ENCODE results near the gene ESR1.
"Not testable (repeated sequence)": the region's sequence is repeated elsewhere in the genome, so short reads cannot be mapped to it uniquely, and the experiment has no call there.

Gene ESR1

DNA sequence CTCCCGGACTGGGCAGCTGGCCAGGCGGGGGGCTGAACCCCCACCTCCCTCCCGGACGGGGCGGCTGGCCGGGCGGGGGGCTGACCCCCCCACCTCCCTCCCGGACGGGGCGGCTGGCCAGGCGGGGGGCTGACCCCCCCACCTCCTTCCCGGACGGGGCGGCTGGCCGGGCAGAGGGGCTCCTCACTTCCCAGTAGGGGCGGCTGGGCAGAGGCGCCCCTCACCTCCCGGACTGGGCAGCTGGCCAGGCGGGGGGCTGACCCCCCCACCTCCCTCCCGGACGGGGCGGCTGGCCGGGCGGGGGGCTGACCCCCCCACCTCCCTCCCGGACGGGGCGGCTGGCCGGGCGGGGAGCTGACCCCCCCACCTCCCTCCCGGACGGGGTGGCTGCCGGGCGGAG lies 91.7 kb downstream of the ESR1 start:
- not testable (repeated sequence) for DNase-seq (ENCODE audit: low read depth)

DNA sequence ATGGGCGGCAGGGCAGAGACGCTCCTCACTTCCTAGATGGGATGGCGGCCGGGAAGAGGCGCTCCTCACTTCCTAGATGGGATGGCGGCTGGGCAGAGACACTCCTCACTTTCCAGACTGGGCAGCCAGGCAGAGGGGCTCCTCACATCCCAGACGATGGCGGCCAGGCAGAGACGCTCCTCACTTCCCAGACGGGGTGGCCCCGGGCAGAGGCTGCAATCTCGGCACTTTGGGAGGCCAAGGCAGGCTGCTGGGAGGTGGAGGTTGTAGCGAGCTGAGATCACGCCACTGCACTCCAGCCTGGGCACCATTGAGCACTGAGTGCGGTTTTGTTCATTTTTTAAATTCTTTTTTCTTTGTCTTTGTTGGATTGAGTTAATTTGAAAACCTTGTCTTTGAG lies 92.3 kb downstream of the ESR1 start:
- not testable (repeated sequence) for DNase-seq (ENCODE audit: low read depth)

GRCh38 chr6:151900256-151900655 lies 92.8 kb downstream of the ESR1 start:
- no peak for DNase-seq (ENCODE audit: low read depth)

DNA sequence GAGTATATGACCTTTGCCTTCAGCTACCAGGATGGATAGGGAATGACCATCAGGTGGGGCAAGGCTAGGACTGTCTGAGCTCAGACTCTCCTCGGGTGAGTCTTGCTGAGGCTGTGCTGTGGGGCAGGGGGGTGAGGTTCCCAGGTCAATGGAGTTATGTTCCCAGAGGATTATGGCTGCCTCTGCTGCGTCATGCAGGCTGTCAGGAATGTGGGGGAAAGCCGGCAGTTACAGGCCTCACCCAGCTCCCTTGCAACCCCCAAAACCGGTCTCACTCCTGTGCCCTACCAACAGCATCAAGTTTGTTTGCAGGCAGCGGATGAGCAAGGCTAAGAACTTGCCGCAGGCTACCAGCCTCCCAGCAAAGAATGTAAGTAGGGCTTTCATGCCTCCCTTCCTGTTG lies 93.5 kb downstream of the ESR1 start:
- DNase-seq (ENCODE audit: low read depth) = no peak

DNA sequence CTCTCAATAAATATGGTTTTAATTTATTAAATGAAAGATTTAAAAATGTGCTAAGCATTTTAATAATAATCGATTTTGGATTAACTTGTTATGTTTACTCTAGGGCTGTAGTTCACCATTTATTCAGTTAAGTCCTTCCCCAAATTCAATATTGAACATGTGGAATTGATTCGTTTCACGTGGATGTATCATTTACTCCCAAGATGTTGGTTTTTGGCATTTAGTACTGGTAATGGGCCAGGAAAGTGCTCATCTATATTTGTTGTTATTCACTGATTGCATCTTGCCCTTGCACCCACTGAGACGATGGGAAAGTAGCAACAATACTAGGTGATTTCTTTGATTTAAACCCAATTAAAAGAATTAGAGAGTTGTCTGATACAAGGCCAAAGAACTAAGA lies 97.1 kb downstream of the ESR1 start:
- no peak for DNase-seq (ENCODE audit: low read depth)

DNA sequence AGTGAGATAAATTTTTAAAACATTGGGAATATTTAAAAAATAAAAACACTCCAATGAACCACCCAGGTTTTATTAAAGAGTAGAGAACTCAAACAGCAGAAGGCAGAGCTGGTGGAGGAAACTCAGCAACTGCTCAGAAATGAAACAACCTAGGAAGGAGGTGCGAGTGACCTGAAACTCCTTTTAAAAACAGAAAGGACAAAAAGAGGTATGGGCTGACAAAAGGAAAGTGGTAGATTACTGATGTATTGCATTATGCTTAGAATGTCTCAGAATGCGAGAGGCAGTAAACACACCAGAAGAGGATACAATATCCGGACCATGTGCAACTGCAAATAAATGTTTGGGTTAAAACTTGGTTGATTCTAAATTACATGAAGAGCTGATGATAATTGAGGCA lies 97.6 kb downstream of the ESR1 start:
- no peak for DNase-seq (ENCODE audit: low read depth)

DNA sequence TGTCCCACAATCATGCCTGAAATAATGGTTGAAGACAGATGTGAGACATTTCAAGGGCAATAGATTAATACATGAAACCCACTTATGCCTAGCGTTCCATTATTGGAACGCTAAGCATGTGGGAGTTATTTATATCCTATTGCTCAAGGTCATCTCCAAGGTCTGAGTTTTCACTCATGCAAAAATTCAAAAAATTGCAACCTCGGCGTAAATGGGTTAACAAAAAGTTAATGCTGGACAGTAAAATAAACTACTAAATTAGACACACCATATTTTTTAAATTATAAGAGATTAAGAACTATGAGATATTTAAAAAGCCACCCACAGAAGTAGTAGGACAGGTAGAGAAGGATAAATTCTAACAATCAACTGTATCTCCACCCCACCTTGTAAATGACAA lies 98.4 kb downstream of the ESR1 start:
- no peak for DNase-seq (ENCODE audit: low read depth)

DNA sequence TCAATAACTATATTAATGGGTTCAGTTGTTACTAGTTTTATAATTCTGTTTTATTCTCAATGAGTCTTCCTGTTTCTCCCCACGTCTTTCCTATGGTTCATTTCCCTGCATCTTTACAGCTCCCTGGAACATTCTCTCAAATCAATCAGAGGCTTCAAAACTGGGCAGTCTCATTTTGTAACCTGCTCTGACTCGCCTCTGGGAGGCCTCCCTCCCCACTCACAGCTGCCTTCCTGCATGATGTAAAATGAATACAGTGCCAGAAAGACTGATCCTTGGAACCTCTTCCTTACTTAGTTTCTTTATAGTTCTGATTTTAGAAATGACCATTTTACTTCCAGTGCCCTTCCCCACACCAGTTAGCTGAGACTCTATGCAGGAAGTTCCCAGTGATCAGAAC lies 103.9 kb downstream of the ESR1 start:
- DNase-seq (ENCODE audit: low read depth) = no peak

GRCh38 chr6:151914484-151914883 lies 107.0 kb downstream of the ESR1 start:
- DNase-seq (ENCODE audit: low read depth) = no peak

DNA sequence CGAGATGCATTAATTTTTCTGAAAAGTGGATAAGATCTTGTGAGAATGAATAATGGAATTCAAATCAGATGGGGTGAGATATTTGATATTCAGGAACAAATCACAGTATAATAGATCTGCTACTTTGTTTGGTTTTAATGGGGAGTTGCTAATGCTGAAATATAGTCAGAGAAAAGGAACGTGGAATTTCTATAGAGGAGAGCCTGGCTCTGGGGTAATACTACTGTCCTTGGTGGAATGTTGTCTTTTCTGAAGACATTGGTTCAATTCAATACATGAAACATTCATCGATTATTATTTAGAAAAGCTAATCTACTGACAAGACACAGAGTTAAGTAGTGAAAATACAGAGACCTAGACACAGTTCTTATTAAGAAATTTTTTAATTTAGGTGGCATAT lies 108.6 kb downstream of the ESR1 start:
- DNase-seq (ENCODE audit: low read depth) = no peak

GRCh38 chr6:151916680-151917164 lies 109.2 kb downstream of the ESR1 start:
- no peak for DNase-seq (ENCODE audit: low read depth)

DNA sequence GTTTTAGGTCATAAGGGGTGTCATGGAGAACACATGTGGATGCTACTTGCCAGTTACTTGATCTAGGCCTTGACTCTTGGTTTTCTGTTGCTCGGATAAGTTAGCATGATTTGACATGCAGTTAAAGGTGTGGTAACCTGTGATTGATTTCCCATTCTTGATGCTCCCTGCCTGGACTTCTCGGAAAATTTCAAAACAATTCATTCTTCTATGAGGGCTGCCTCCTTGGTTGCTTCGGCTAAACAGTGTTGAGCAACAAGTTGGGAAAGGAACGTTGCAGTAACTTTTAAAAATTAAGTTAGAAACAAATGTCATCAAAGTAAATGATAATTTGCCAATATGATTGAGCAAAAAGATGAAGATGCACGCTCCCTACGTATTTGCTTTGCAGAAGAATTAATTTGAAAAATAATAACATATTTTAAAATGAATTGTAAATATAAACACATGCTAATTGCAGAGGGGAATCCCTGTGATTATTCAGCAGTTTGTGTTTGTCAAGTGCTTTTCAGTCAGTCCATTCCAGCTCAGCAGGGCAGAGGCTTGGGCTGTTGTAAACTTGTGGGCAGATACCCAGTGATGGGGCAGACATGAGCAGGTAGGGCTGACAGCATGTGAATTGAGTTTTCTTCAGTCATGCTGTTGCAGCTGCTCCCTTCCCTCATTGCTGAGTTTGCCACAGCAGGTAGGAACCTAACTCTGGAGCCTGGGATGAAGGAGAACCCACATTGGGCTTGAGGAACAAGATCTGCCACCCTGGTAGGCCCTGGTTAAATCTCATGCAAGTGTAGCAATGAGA lies 110.2 kb downstream of the ESR1 start:
- no peak for DNase-seq (ENCODE audit: low read depth)

DNA sequence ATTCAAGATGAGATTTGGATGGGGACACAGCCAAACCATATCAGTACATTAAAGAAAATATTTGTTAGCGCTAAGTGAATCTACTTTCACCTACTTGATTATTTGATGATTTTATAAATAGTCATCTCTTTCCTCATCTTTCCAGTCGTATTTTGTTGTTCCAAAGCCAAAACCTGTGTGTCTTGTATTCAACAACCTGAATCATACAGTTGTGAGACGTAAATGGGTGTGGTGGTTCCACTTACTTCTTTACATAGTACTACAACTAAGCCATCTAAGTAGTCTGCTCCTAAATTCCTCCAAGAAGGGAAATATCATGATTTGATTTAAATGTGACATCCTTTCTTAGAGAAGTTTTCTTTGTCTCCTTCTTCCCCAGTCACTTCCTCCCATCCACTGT lies 132.8 kb downstream of the ESR1 start:
- no peak for DNase-seq (ENCODE audit: low read depth)

GRCh38 chr6:151948002-151948743 lies 140.7 kb downstream of the ESR1 start:
- no peak for DNase-seq (ENCODE audit: low read depth)

DNA sequence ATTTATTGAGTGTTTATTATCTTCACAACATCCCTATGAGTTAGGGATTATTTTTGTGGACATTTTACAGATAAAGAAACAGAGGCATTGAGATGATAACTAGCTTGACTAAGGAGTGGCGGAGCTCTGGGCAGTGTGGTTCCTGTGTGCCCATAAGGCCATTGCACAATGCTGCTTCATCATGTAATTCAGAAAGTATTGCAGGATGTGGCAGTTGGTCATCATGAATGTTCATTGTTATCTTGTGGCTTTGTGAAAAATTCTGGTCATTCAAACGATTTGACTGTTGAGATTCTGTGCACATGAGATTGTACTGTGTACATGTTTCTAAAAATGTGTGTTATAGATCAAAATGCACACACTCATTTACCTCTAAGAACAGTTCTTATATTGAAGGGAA lies 150.8 kb downstream of the ESR1 start:
- no peak for DNase-seq (ENCODE audit: low read depth)

- no peak for DNase-seq (ENCODE audit: low read depth)
These were observed 151.6 kb downstream of the ESR1 start for GRCh38 chr6:151959086-151959485.

DNA sequence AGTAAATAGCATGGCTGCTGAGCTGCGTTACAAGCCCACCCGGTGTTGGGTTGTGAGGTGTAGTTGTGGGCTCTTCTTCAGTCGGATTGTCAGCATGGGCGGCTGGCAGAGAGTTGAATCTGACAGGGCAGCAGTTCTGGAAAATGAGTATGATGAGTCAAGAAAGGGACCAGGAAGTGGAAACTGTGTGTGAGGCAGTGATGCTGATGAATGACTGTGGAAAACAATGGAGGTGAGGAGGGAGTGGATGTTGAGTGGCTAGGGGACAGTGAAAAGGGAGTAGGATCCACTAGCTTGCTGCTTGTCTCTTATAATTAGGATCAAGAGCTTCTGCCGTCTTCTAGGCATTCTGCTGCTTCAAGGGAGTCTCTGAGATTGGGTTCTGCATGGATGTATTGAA lies 154.3 kb downstream of the ESR1 start:
- DNase-seq (ENCODE audit: low read depth) = no peak

- no peak for DNase-seq (ENCODE audit: low read depth)
These were observed 154.9 kb downstream of the ESR1 start for GRCh38 chr6:151962246-151962846.

DNA sequence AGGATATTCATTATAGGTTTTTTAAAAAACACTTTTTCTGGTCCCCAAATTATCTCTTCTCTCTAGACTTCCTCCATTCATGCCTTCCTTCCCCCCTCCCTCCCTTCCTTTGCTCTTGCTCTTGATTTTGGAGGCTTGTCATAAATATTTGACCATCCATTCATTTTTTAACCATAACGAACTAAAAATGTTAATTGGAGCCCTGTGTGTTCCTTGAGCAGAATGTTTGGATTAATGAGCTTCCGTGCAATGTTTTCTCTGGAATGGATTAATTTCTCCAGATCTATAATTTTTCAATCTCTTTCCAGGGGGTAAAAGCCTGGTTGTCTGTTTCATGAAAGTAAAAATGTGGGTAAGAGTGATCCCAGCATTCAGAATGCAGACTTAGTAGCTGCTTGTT lies 155.5 kb downstream of the ESR1 start:
- no peak for DNase-seq (ENCODE audit: low read depth)

DNA sequence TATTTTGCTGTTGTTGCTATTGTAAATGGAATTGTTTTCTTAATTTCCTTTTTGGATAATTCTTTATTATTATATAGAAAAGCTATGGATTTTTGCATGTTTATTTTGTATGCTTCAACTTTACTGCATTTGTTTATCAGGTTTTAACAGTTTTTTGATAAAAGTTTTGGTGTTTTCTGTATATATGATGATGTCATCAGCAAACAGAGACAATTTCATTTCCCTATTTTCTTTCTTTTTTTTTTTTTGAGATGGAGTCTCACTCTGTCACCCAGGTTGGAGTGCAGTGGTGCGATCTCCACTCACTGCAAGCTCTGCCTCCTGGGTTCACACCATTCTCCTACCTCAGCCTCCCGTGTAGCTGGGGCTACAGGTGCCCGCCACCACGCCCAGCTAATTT lies 156.9 kb downstream of the ESR1 start:
- DNase-seq (ENCODE audit: low read depth) = not testable (repeated sequence)

DNA sequence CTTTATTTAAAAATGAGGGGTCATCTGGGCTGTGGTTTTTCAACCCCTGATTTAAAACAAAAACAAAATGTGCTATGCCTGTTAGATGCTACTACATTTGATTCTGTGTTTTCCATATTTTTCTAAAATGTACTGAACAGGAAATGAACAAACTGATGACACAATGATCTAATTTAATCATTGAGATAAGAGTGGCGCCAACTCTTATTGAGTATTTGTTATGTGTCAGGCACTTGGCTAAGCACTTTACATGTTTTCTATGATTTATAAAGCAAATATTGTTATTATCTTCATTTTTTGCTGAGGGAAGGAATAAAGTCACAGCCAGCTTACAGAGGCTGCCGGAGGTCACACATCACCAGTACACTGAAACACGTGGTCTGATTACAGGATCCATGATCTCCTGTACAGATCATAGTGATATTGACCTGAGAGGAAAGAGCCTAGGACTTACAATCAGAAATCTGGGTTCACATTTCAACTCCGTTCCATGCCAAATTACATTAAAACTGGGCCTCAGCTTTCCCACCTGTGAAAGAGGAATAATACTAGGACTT lies 166.7 kb downstream of the ESR1 start:
- no peak for DNase-seq (ENCODE audit: low read depth)

GRCh38 chr6:151975795-151976194 lies 168.3 kb downstream of the ESR1 start:
- no peak for DNase-seq (ENCODE audit: low read depth)

GRCh38 chr6:151988199-151988598 lies 180.7 kb downstream of the ESR1 start:
- DNase-seq (ENCODE audit: low read depth) = not testable (repeated sequence)
